Measurements from ENCODE around the gene DIO1. TPM values are rescaled to one million over a fixed set of nuclear protein-coding genes. Genes with fewer than 3 reads are reported as not detected.

The DIO1 gene
- total RNA-seq, 4 donors from 2014 or later: not detected

- no peaks in the 10 kb centered on the region for H3K9me3 ChIP-seq
- peaks cover 0 to 35% (median 3%) of the 10 kb centered on the region in 4 donors for H3K4me1 ChIP-seq
- 91 to 97% methylated on average over 5 of the region's 5 CpGs for WGBS, 2 donors
- no peak overlapping the region for H3K4me3 ChIP-seq
- H3K27ac ChIP-seq: no peak overlapping the region
- TF ChIP-seq EP300 (IDR thresholded peaks at IDR 0.05): no peak
- TF ChIP-seq CTCF (IDR thresholded peaks at IDR 0.05): no peak
- TF ChIP-seq POLR2A (IDR thresholded peaks at IDR 0.05): no peak
- no peak for DNase-seq (ENCODE audit: low spot score in 2 of 2)
- H3K36me3 ChIP-seq: no peaks in the 10 kb centered on the region
- no peaks in the 10 kb centered on the region for H3K27me3 ChIP-seq
Measured at GRCh38 chr1:53894644-53895043, 657 bp downstream of the DIO1 start.

GRCh38 chr1:53895421-53895820, 1.4 kb downstream of the DIO1 start:
- no peak for DNase-seq (ENCODE audit: low spot score in 2 of 2)
- H3K9me3 ChIP-seq: no peaks in the 10 kb centered on the region
- no peaks in the 10 kb centered on the region for H3K27me3 ChIP-seq
- H3K4me3 ChIP-seq: no peak overlapping the region
- no peak for TF ChIP-seq CTCF (IDR thresholded peaks at IDR 0.05)
- no peak for TF ChIP-seq EP300 (IDR thresholded peaks at IDR 0.05)
- no peak for TF ChIP-seq POLR2A (IDR thresholded peaks at IDR 0.05)
- 77 to 83% methylated on average over 6 of the region's 6 CpGs for WGBS, 2 donors
- H3K36me3 ChIP-seq: no peaks in the 10 kb centered on the region
- peaks cover 0 to 32% (median 1%) of the 10 kb centered on the region in 4 donors for H3K4me1 ChIP-seq
- no peak overlapping the region for H3K27ac ChIP-seq

- Histone ChIP-seq H3K9me3 (no peaks in the 10 kb centered on the region), H3K36me3 (no peaks in the 10 kb centered on the region), H3K4me1 (peaks cover 0 to 23% (median 0%) of the 10 kb centered on the region in 4 donors), H3K27me3 (no peaks in the 10 kb centered on the region), H3K27ac (peak overlapping the region in 1 of 4 donors; percentile 28), H3K4me3 (no peak overlapping the region)
- WGBS, 2 donors: 56 to 68% methylated on average over 2 of the region's 2 CpGs
- no peak for DNase-seq (ENCODE audit: low spot score in 2 of 2)
- no peak for TF ChIP-seq CTCF (IDR thresholded peaks at IDR 0.05)
- no peak for TF ChIP-seq EP300 (IDR thresholded peaks at IDR 0.05)
- TF ChIP-seq POLR2A (IDR thresholded peaks at IDR 0.05): no peak
Measured at GRCh38 chr1:53896635-53897229, 2.7 kb downstream of the DIO1 start.

- Histone ChIP-seq H3K4me1 (peaks cover 0 to 23% (median 0%) of the 10 kb centered on the region in 4 donors), H3K36me3 (no peaks in the 10 kb centered on the region), H3K9me3 (no peaks in the 10 kb centered on the region), H3K27me3 (no peaks in the 10 kb centered on the region), H3K27ac (no peak overlapping the region), H3K4me3 (no peak overlapping the region)
- WGBS, 2 donors: 3 to 12% methylated on average over 2 of the region's 2 CpGs
- no peak for DNase-seq (ENCODE audit: low spot score in 2 of 2)
- TF ChIP-seq POLR2A (IDR thresholded peaks at IDR 0.05): no peak
- no peak for TF ChIP-seq EP300 (IDR thresholded peaks at IDR 0.05)
Measured at GRCh38 chr1:53899206-53899628, 5.2 kb downstream of the DIO1 start.

GRCh38 chr1:53899708-53900107, 5.7 kb downstream of the DIO1 start:
- Histone ChIP-seq H3K27ac (no peak overlapping the region), H3K27me3 (no peaks in the 10 kb centered on the region), H3K4me3 (no peak overlapping the region), H3K9me3 (no peaks in the 10 kb centered on the region), H3K4me1 (peaks cover 0 to 23% (median 0%) of the 10 kb centered on the region in 4 donors), H3K36me3 (no peaks in the 10 kb centered on the region)
- TF ChIP-seq EP300 (IDR thresholded peaks at IDR 0.05): no peak
- no peak for TF ChIP-seq CTCF (IDR thresholded peaks at IDR 0.05)
- TF ChIP-seq POLR2A (IDR thresholded peaks at IDR 0.05): no peak
- WGBS, 2 donors: 77 to 91% methylated on average over 3 of the region's 3 CpGs
- DNase-seq (ENCODE audit: low spot score in 2 of 2): no peak

Data from tibial nerve (tissue), 4 donors.